Mesendoderm (in vitro differentiated cells): Measurements from ENCODE around the gene SP1.
"Not testable (repeated sequence)": the region's sequence is repeated elsewhere in the genome, so short reads cannot be mapped to it uniquely, and the experiment has no call there.

Experiments used
- DNase-seq: peaks from one replicate; pipeline ENCODE4 v3.0.0; 2013
- H2AK5ac ChIP-seq: 2 replicates; pipeline ENCODE4 v1.6.1; 2013; ENCODE audit warnings: low read length, inconsistent platforms
- H2BK120ac ChIP-seq: 2 replicates; pipeline ENCODE4 v1.6.1; 2013; ENCODE audit warnings: low read depth, mild to moderate bottlenecking, low read length, moderate library complexity, mixed read lengths
- H2BK15ac ChIP-seq: replicated peaks from 2 replicates; pipeline ENCODE4 v1.6.1; 2013; ENCODE audit warnings: low read depth, mild to moderate bottlenecking, moderate library complexity
- H2BK5ac ChIP-seq: 2 replicates; pipeline ENCODE4 v1.6.1; 2013; ENCODE audit warnings: low read length, inconsistent platforms
- H3K18ac ChIP-seq: 2 replicates; pipeline ENCODE4 v1.6.1; 2013; ENCODE audit warnings: mild to moderate bottlenecking, low read length, mixed read lengths
- H3K23ac ChIP-seq: one replicate; pipeline ENCODE4 v1.6.1; 2013; ENCODE audit warnings: low read length
- H3K27ac ChIP-seq: 2 replicates; pipeline ENCODE4 v1.5.1; 2013; ENCODE audit warnings: low read depth, mild to moderate bottlenecking, inconsistent platforms, low read length, moderate library complexity
- H3K27me3 ChIP-seq: 2 replicates; pipeline ENCODE4 v1.6.1; 2013; ENCODE audit warnings: low read length, control low read depth, mild to moderate bottlenecking, inconsistent platforms; ENCODE audit not compliant: insufficient read depth, poor library complexity
- H3K36me3 ChIP-seq: 2 replicates; pipeline ENCODE4 v1.6.1; 2013; ENCODE audit warnings: low read length, inconsistent platforms; ENCODE audit not compliant: control insufficient read depth, insufficient read depth
- H3K4ac ChIP-seq: one replicate; pipeline ENCODE4 v1.6.1; 2013; ENCODE audit warnings: low read depth, mild to moderate bottlenecking, low read length, moderate library complexity
- H3K4me1 ChIP-seq: 2 replicates; pipeline ENCODE4 v1.6.1; 2013; ENCODE audit warnings: low read depth, low read length, inconsistent platforms; ENCODE audit not compliant: control insufficient read depth
- H3K4me2 ChIP-seq: 2 replicates; pipeline ENCODE4 v1.6.1; 2013; ENCODE audit warnings: low read length
- H3K4me3 ChIP-seq: 2 replicates; pipeline ENCODE4 v1.5.1; 2013; ENCODE audit warnings: mild to moderate bottlenecking, low read length
- H3K56ac ChIP-seq: one replicate; pipeline ENCODE4 v1.6.1; 2013; ENCODE audit warnings: low read length
- H3K79me1 ChIP-seq: 2 replicates; pipeline ENCODE4 v1.6.1; 2013; ENCODE audit warnings: low read length, inconsistent platforms
- H3K79me2 ChIP-seq: 2 replicates; pipeline ENCODE4 v1.6.1; 2013; ENCODE audit warnings: mild to moderate bottlenecking, low read length; ENCODE audit not compliant: control insufficient read depth, insufficient read depth
- H3K9ac ChIP-seq: 2 replicates; pipeline ENCODE4 v1.6.1; 2013; ENCODE audit warnings: low read length, inconsistent platforms
- H4K5ac ChIP-seq: one replicate; pipeline ENCODE4 v1.6.1; 2013; ENCODE audit warnings: low read length
- H4K8ac ChIP-seq: one replicate; pipeline ENCODE4 v1.6.1; 2013; ENCODE audit warnings: low read depth, mild to moderate bottlenecking, control low read depth, low read length, moderate library complexity
- WGBS: extraction: QIAGEN DNeasy Blood & Tissue Kit; methylation state at CpG from one replicate; pipeline ENCODE4 v1.1.7; 2013; ENCODE audit warnings: low lambda C conversion rate, missing lambda C conversion rate; ENCODE audit not compliant: insufficient coverage; ENCODE audit errors: extremely low coverage; 5-methylcytosine and 5-hydroxymethylcytosine counted together

SP1 gene

GRCh38 chr12:53386381-53386780, 6.4 kb downstream of the SP1 start:
- not testable (repeated sequence) for H3K27ac ChIP-seq, H3K23ac ChIP-seq, H3K27me3 ChIP-seq, H3K9ac ChIP-seq, H3K4me2 ChIP-seq, H3K4ac ChIP-seq, H3K18ac ChIP-seq, H2BK120ac ChIP-seq, H2BK15ac ChIP-seq, H3K4me3 ChIP-seq, H2AK5ac ChIP-seq, DNase-seq, H4K5ac ChIP-seq, H3K56ac ChIP-seq, H2BK5ac ChIP-seq, H4K8ac ChIP-seq
- no CpG with 5 or more reads among the region's 5 CpGs for WGBS
- peaks cover 59% of the 10 kb centered on the region for H3K79me2 ChIP-seq
- H3K79me1 ChIP-seq, result peaks cover 18% of the 10 kb centered on the region
- H3K36me3 ChIP-seq, result peaks cover 11% of the 10 kb centered on the region
- H3K4me1 ChIP-seq, result peaks cover 13% of the 10 kb centered on the region

DNA sequence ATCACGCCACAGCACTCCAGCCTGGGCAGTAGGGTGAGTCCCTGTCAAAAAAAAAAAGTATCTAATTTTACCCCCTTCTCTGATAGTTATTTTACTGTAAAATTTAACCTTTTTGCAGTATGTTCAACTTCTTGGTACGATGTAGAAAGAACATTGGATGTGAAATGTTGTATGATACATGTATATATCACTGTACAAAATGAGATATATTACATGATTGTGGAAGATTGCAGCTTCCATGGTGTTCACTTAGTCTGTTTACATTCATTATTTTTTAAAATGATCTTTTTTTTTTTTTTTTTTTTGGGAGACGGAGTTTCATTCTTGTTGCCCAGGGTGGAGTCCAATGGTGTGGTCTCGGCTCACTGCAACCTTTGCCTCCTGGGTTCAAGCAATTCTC, 9.0 kb downstream of the SP1 start:
- Histone ChIP-seq H2BK120ac (no peak overlapping the region), H3K4me1 (no peaks in the 10 kb centered on the region), H2BK5ac (no peak overlapping the region), H2BK15ac (no peak overlapping the region), H3K56ac (no peak overlapping the region), H3K27me3 (no peaks in the 10 kb centered on the region), H3K79me2 (peaks cover 44% of the 10 kb centered on the region), H3K36me3 (no peaks in the 10 kb centered on the region), H4K5ac (no peak overlapping the region), H4K8ac (no peak overlapping the region), H3K4me3 (no peak overlapping the region), H3K4ac (no peak overlapping the region), H2AK5ac (no peak overlapping the region), H3K27ac (no peak overlapping the region), H3K9ac (no peak overlapping the region), H3K18ac (no peak overlapping the region), H3K79me1 (peaks cover 7% of the 10 kb centered on the region), H3K23ac (no peak overlapping the region), H3K4me2 (no peak overlapping the region)
- no CpG with 5 or more reads among the region's 4 CpGs for WGBS
- no peak for DNase-seq

DNA sequence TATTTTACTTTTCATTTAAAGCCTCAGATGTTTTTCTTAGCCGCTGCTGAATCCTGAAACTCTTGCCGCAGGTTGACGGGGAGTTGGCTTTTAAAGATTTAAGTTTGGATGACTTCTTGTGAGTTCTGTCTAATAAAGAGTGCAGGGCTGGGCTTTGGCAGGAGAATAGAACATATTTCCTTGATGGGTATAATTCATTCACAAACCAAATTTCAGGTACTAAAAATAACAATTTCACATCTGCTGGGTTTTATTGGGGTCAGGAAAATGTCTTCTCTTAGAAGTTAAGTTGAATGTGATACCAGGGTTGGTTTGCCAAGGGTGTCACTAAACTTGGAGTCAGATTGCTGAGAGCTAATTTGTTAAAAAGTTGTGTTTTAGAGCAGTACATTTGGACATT, 9.7 kb downstream of the SP1 start:
- H2BK15ac ChIP-seq, result no peak overlapping the region
- no peak overlapping the region for H3K18ac ChIP-seq
- no peak overlapping the region for H3K27ac ChIP-seq
- H3K23ac ChIP-seq, result no peak overlapping the region
- H3K4me3 ChIP-seq, result no peak overlapping the region
- no peak for DNase-seq
- no peaks in the 10 kb centered on the region for H3K4me1 ChIP-seq
- H3K36me3 ChIP-seq, result no peaks in the 10 kb centered on the region
- no peak overlapping the region for H3K4me2 ChIP-seq
- no peak overlapping the region for H3K4ac ChIP-seq
- no peak overlapping the region for H2BK5ac ChIP-seq
- no peak overlapping the region for H4K8ac ChIP-seq
- no peak overlapping the region for H3K56ac ChIP-seq
- WGBS, result no CpG with 5 or more reads among the region's 3 CpGs
- no peak overlapping the region for H2AK5ac ChIP-seq
- no peak overlapping the region for H2BK120ac ChIP-seq
- H3K27me3 ChIP-seq, result no peaks in the 10 kb centered on the region
- no peak overlapping the region for H3K9ac ChIP-seq
- no peak overlapping the region for H4K5ac ChIP-seq
- peaks cover 7% of the 10 kb centered on the region for H3K79me1 ChIP-seq
- peaks cover 39% of the 10 kb centered on the region for H3K79me2 ChIP-seq

DNA sequence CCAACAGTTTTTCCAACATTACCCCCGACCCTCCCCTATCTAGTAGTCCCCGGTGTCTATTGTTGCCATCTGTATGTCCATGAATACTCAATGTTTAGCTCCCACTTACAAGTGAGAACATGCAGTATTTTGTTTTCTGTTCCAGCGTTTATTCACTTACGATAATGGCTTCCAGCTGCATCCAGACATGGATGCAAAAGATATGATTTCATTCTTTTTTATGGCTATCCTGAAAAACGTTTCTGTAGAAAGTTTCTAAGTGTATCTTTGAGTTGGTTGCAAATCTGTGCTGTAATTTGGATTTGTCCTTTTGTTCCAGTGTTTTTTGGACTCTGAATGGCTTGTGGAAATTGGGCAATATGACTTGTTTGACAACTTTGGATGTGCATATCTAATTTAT, 11.7 kb downstream of the SP1 start:
- H3K18ac ChIP-seq, result no peak overlapping the region
- H3K27me3 ChIP-seq, result no peaks in the 10 kb centered on the region
- H2AK5ac ChIP-seq, result no peak overlapping the region
- DNase-seq, result no peak
- no CpG with 5 or more reads among the region's 5 CpGs for WGBS
- no peak overlapping the region for H3K4ac ChIP-seq
- H2BK15ac ChIP-seq, result no peak overlapping the region
- H3K56ac ChIP-seq, result no peak overlapping the region
- peaks cover 7% of the 10 kb centered on the region for H3K79me1 ChIP-seq
- no peak overlapping the region for H4K5ac ChIP-seq
- H3K4me3 ChIP-seq, result no peak overlapping the region
- H3K27ac ChIP-seq, result no peak overlapping the region
- no peak overlapping the region for H2BK120ac ChIP-seq
- H3K4me2 ChIP-seq, result no peak overlapping the region
- no peak overlapping the region for H3K23ac ChIP-seq
- no peaks in the 10 kb centered on the region for H3K36me3 ChIP-seq
- H3K9ac ChIP-seq, result no peak overlapping the region
- no peaks in the 10 kb centered on the region for H3K4me1 ChIP-seq
- peaks cover 31% of the 10 kb centered on the region for H3K79me2 ChIP-seq
- no peak overlapping the region for H2BK5ac ChIP-seq
- H4K8ac ChIP-seq, result no peak overlapping the region

- H4K8ac ChIP-seq, result no peak overlapping the region
- H4K5ac ChIP-seq, result no peak overlapping the region
- no peak overlapping the region for H3K56ac ChIP-seq
- no peak overlapping the region for H3K9ac ChIP-seq
- no peak for DNase-seq
- H2BK120ac ChIP-seq, result no peak overlapping the region
- no peaks in the 10 kb centered on the region for H3K27me3 ChIP-seq
- no peak overlapping the region for H3K18ac ChIP-seq
- no peak overlapping the region for H3K4me2 ChIP-seq
- peaks cover 2% of the 10 kb centered on the region for H3K79me2 ChIP-seq
- no peak overlapping the region for H3K27ac ChIP-seq
- no peak overlapping the region for H2BK15ac ChIP-seq
- H3K79me1 ChIP-seq, result no peaks in the 10 kb centered on the region
- no peaks in the 10 kb centered on the region for H3K36me3 ChIP-seq
- no peak overlapping the region for H3K23ac ChIP-seq
- H3K4me3 ChIP-seq, result no peak overlapping the region
- H2BK5ac ChIP-seq, result no peak overlapping the region
- WGBS, result no CpG with 5 or more reads among the region's 7 CpGs
- H3K4ac ChIP-seq, result no peak overlapping the region
- no peaks in the 10 kb centered on the region for H3K4me1 ChIP-seq
- H2AK5ac ChIP-seq, result no peak overlapping the region
Observed at GRCh38 chr12:53399896-53400295, 19.9 kb downstream of the SP1 start.

- H3K9ac ChIP-seq, DNase-seq, H2BK15ac ChIP-seq, H4K5ac ChIP-seq, H3K4ac ChIP-seq, H3K18ac ChIP-seq, H3K23ac ChIP-seq, H3K4me3 ChIP-seq, H3K4me1 ChIP-seq, H3K27ac ChIP-seq, H3K79me2 ChIP-seq, H3K27me3 ChIP-seq, H3K4me2 ChIP-seq, H3K36me3 ChIP-seq, H2BK120ac ChIP-seq, H3K79me1 ChIP-seq, H2AK5ac ChIP-seq, H3K56ac ChIP-seq, H2BK5ac ChIP-seq, H4K8ac ChIP-seq: not testable (repeated sequence)
- no CpG with 5 or more reads among the region's 16 CpGs for WGBS
Observed at GRCh38 chr12:53402351-53402750, 22.4 kb downstream of the SP1 start.
